ENCODE data around the gene CAPRIN1.

GRCh38 chr11:34012734-34013133 is 38.8 kb upstream of the CAPRIN1 start:
- TF ChIP-seq CTCF (conservative IDR thresholded peaks at IDR 0.05; ENCODE audit: low read length) (no peak), EZH2phosphoT487 (IDR thresholded peaks at IDR 0.05; ENCODE audit: borderline replicate concordance) (no peak)
